ENCODE results near the gene SYT2.
"Not testable (repeated sequence)": the region's sequence is repeated elsewhere in the genome, so short reads cannot be mapped to it uniquely, and the experiment has no call there.

Gene SYT2

DNA sequence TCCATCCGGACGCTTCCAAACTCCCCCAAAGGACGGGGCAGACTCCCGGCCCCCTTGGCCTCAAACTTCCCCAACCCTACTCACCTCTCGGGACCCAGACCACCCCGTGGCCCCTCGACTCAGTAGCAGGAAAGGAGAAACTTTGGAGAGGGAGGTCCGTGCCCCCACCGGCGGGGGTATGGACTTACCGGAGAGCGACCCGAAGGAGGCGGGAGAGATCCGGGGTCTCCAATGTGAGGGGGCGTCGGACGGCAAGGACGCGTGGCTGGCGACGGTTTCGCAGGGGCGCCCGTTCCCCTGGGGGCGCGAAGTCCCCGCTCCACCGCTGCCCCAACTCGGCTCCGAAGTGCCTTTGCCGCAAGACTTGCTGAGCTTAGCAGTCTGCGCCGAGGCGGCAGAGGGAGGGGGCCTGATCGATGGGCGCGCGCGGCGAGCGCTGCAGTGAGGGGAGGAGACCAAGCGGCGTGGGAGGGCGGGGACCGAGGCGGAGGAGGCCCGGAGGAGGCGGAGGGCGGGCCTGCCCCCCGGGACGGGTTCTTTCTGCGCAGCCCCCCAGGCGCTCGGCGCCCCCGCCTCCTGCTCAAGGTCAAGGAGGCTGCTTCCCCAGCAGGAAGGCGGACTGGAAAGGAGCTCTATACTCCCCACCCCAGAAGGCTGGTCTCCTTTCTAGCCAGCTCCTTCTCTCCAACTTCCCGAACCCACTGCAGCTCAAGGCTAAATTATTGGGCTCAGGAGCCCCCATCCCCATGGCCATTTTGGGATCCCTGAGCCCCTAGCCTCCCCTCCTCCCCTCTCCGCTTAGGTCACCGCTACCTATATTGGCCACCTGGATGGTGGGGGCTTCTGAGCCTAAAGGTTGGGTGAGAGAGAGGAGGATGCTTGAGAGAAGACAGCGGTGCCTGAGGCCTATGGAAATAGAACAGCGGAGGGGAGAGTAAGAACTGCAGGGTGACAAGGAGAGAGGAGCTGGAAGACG is at the start of gene SYT2:
Gene SYT2 (minus strand): TSS at position 385 of the 976 bp plus-strand sequence. CDS start 104,682 bp downstream, outside the sequence.
- no peak for DNase-seq

DNA sequence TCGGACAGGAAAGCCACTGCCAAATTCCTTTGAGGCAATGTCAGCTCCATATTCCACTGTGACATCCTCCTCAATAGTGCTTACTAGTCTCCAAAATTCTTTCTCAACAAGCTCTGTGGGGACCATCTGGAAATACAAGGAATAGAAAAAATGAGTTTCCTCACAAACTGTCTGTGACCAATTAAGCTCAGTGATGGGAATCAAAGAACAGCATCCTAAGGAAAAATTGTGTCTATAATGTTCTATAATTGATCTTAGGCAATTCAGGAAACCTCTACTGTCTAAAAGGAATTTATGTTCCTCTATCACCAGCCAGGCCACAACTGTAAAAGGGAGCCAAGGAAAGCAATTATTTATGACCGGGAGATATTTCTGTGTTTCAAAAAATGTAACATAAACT is 46.1 kb upstream of the SYT2 start:
- no peak for DNase-seq

DNA sequence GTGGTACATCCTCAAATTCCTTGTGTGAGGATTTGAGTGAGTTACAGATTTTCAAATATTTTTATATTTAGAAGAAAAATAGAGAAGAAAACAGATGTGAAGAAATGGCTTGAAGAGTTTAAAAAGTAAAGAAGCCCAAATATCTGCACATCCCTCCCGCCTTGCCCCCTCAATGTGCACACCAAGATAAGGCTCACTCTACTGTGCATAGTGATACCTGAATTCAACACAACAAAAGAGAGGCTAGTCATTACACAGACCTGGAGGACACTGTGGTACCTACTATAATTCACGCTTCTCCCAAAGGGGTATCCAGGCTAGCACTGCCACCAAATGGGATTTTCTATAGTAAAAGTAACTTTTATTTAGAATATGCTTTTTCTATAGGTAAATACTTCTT is 44.0 kb upstream of the SYT2 start:
- no peak for DNase-seq

DNA sequence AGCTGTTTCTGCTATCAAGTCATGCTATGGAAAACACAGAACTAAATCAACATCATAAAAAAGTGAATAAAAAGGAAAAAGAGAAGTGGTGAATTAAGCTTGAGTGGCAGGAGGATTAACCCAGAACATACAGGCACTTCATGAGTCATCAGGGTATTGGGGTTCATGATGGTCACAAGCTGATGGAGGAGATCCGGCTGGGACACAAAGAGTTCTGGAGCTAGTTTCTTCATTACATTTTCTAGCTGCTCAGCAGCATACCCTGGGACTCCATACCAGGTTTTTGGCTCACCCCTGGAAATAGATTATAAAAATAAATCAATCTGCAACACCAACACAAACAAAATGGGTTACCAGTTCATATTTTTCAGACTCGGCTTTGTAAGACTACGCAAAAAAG is 42.5 kb upstream of the SYT2 start:
- DNase-seq, result no peak

DNA sequence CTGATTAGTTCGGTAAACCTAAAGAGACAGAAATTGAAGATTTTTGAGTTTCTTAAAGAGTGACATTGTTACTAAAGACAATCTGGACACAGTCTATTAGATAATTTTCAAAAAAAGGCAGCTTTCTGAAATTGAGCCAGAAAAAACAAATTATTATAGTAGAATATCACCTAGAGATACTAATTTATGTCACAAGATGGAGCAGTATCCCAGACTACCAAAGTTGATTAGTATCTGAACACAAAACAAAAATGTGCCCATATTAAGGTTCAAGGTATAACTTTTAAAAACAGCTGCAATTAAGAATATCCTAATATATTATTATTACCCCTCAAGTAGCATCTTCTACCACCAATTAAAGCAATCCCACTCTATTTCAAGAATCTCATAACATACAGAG is 40.5 kb upstream of the SYT2 start:
- DNase-seq, result no peak

DNA sequence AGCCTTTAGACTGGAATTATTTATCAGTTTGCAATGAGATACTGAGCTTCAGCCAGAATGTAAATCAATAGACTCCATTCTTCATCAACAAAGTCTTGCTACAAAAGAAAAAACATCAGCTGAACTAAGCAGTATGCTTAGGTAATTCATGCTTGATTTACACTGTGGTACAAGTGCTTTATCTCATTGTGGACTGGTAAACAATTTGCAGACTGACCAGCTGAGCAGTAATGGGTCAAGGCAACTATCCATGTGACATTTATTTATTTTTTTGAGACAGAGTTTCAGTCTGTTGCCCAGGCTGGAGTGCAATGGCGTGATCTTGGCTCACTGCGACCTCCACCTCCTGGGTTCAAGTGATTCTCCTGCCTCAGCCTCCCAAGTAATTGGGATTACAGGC is 39.8 kb upstream of the SYT2 start:
- no peak for DNase-seq

DNA sequence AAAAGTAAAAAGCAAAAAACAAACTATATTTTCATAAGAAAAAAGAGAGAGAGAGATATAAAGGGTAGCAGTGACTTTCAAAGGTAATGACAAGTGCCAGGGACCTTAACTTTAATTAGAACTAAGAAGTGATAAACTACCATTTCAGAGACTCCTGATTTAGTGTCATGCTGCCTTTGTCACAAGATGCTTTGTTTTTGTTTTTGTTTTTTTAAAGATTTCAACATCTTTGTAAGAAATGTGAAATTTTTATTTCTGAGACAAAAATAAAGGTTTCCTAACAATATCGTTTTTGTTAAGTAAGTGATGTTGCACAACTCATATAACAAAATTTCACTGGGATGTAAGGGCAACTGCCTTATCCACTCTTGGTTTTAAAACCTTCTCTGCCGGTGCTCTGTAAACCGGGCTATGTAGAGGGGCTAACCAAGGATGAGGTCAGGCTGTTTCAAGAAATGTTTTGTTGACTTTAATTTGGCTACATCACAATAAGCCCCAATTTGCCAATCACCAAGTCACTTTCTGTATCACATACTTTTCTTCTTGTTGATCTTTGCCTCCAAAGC is 35.2 kb upstream of the SYT2 start:
- no peak for DNase-seq

DNA sequence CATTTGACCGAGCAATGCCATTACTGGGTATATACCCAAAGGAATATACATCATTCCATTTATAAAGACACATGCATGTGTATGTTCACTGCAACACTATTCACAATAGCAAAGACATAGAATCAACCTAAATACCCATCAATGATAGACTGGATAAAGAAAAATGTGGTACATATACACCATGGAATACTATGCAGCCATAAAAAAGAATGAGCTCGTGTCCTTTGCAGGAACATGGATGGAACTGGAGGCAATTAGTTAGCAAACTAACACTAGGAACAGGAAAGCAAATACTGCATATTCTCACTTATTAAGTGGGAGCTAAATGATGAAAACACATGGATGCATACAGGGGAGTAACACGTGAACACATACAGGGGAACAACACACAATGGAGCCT is 34.5 kb upstream of the SYT2 start:
- not testable (repeated sequence) for DNase-seq

DNA sequence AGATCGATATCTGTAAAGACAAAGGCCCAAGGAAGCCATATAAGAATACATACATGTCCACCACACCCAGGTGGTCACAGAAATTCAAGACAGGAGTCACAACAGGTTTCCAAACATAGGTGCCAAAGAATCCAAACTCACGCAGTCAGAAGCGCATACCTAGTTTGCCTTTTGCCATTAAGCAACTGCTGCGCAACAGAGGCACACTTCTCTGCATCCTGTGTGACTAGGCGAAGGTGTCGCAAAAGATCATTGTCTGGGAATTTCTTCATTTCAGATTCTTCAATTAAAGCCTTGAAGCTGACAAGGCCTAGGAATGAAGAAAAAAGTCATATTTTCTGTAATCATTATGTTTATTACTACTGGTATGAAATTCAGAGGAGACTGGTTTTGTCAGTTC is 32.2 kb upstream of the SYT2 start:
- no peak for DNase-seq

DNA sequence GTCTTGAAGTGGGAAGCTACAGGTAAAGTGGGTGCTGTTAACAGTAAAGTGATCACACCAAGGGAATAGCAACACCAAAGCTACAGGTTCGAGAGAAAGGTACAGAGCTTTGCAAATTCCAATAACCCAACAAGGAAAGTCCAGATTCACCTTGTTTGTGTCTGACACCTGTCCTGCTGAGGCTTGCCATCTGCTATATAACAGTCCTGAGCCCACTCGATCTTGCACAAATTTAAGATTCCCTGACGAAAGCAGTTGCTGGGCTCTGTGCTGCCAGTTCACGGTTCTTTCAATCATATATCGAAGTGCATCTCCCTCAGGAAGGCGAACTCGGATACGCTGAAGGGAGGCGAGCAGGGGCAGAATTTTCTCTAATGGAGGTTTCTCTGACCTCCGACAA is 23.0 kb upstream of the SYT2 start:
- DNase-seq, result no peak

DNA sequence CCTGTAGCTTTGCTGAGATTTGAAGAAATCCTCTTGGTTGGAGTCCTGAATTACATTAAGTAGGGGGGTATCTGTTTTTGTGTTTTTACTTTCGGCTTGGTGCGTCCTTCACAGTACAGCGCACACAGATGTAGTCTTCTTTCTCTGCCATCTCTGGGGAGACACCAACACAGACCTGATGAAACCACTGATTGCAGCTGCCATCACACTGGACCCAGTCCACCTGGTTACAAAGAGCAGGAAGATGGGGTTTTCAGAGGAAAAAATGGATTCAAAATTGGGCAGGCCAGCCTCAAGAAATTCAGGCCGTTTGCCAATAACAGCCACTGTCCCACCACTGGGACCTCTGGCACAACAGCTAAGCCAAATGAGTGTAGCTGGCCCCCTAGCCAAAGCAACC is 18.7 kb upstream of the SYT2 start:
- no peak for DNase-seq

DNA sequence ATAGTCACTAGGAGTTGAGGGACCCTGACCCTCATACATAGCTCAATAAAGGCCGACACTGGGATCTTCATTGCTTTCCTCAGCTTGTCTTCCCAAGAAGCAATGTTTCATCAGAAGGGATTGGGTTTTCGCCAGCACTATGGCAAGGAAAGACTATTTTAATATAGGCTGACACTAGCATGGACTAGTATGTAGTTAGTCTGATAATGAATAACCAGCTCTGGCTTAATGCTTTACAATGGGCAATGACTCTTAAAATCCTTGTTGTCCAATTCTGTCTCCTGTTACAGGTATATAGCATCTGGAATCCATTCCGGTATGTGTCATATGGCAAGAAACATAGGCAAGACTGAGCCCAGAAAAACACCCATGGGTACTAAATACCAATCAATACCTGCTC is 15.3 kb upstream of the SYT2 start:
- no peak for DNase-seq

DNA sequence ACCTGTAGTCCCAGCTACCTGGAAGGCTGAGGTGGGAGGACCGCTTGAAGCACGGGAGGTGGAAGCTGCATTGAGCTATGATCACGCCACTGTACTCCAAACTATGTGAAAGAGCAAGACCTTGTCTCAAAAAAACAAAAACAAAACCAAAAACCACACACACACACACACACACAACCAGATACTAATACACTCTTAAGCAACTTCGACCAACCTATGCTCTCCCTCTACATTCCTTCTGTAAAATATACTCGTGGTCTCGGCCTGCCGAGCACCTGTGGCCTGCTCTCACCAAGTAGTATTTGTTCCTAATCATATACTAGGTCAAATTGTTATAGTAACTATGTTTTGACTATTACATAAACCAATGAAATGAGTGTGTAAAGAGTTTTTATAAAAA is 13.5 kb upstream of the SYT2 start:
- DNase-seq, result no peak

DNA sequence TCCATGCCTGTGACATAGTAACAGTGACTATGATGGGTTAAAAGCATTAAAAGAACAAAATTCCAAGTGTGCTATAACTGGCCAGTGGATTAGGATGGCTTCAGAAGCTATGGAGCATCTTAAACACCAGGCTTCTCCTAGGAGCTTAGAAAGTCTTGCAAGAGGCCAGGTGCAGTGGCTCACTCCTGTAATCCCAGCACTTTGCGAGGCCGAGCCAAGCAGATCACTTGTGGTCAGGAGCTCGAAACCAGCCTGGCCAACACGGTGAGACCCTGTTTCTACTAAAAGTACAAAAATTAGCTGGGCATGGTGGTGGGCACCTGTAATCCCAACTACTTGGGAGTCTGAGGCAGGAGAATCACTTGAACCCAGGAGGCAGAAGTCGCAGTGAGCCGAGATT is 12.8 kb upstream of the SYT2 start:
- not testable (repeated sequence) for DNase-seq

DNA sequence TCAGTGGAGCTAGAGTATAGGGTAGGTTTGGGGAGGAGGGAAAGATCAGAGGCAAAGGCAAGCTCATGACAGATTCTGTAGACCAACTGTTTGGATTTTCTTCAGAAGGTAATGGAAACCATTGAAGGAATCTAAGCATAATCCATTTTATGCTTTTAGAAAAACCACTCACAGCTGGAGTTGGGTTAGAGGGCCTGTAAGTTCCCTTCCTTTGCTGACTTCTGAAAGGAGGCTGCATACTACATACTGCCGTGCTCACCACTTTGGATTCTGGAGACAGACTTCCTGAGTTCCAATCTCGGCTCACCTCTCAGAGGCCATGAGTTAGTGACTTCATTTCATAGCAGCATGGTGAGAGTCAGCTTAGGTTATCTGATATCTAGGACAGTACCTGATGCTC is 6.4 kb upstream of the SYT2 start:
- DNase-seq, result no peak

DNA sequence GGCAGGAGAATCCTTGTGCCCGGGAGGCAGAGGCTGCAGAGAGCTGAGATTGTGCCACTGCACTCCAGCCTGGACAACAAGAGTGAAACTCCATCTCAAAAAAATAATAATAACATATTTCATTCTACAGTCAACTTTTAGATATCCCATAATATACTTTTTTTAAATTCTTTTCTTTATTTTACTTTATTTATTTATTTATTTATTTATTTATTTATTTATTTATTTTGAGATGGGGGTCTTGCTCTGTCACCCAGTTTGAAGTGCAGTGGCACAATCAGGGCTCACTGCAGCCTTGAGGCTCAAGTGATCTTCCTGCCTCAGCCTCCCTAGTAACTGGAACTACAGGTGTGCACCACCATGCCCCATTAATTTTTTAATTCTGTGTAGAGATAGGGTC is 3.9 kb upstream of the SYT2 start:
- DNase-seq, result not testable (repeated sequence)

DNA sequence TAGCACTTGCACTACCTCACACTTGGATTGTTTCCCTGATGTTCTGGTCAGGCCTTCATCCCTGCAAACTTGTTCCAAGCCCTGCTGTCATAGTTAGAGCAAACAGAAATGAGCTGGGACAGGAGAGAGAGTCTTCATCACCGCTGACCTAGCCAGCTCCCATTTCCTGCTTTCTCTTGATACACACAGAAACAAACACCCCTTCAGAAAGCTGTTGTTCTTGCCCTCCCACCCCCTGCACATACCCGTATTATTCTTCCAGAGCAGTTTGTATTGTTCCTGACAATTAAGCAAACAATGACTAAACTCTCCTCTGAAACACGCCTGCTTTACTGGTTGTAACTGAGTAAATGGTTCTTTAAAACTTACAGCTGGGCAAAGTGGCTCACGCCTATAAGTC is 2.9 kb upstream of the SYT2 start:
- DNase-seq, result no peak

DNA sequence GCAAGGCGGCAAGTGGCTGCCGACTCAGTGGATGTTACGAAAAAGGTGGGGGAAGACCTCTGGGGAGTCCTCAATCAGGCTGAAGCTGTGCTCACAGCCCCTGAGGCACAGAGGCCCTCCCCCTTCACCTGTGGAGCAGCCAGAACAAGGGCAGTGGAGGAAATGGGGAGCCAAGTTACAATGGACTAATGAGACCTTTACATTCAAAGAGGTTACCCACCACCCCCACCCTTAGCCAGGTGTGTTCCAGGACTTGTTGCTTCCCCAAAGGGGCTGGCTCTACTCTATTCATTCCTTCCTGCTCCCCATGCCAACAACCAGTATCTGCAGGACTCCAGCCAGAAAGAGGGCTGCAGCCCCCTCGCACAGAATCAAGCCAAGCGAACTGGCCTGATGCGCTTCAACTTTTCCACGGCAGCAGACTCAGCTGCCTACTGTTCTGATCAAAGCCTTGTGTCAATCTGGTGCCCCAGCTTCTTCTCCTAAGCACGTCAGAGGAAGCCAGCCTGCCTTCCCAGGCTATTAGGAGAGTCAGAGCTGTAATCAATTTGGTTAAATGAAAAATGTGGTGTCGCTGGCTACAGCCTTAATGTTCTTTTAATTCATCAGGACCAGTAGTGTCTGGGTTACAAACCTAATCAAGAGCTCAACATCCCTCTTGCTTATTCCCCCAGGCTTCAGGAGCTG is 1.8 kb upstream of the SYT2 start:
- DNase-seq, result no peak

DNA sequence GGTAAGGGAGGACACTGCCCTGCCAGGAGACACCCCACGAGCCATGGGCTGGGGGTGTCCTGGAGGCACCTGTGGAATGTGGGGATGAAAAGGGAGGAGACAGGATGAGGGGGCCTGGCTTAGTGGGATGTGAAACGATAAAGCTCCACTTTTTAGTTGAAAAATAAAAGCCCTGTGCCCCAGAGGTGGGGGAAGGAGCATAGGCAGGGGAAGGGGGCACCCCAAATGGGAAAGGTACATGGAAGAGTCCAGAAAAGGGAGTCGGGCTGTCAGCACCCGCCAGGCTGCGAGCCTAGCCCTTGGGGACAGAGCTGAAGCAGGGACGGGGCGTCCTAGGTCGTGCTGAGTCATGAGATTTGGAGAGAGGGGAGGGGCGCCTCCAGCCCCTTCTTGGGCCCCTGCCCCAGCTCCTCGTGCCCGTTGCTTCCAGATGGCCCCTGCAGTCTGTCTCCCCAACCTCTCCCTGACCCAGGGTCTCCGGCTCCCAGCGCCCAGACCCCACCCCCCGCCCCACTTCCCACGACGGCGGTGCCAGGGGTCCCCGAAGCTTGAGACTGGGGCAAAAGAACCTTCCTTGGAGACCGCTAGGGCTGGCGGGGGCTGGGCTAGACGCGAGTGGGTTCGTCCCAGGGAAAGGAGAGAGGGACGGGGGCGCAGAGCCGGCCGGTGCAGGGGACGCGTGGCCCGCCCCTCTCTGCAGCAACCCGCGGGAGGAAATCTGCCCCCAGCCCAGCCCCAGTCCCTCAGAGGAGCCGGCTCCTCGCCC is 795 bp downstream of the SYT2 start:
- DNase-seq, result no peak

DNA sequence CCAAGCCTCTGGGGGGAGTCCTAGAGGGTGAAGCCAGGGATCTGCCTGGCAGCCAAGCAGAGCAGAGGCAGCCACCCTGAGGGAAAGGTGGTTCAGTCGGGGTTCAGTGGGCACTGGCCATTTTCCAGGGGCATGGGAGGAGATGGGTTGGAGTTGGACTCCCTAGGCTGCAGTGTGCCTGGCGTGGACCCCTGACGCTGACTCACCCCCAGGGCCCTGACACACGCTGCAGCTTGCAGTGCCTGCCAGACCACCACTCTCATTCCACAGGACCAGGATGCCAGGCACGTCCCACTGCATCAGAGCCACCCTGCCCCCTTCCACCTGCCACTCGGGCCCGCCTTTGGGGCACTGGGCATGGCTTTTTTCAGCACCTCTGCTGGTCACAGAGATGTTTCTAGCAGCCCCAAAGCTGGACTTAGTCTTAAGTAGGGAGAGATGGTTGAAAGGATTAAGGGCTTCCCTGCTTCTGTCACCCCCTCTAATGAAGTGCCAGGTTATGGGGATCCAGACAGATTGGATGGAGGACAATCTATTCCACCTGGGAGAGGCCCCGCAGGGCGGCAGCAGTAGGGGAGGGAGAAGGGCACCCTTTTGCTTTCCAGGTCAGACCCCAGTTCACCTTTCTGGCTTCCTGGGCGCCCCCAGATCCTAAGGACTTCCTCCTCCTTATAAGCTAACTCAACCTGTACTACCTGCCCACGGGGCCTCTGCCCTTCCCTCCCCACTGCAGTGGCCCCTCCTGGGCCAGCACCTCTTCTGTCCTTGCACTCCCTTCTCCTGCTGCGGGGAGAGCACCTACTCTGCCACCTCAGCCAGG is 1.6 kb downstream of the SYT2 start:
- no peak for DNase-seq

DNA sequence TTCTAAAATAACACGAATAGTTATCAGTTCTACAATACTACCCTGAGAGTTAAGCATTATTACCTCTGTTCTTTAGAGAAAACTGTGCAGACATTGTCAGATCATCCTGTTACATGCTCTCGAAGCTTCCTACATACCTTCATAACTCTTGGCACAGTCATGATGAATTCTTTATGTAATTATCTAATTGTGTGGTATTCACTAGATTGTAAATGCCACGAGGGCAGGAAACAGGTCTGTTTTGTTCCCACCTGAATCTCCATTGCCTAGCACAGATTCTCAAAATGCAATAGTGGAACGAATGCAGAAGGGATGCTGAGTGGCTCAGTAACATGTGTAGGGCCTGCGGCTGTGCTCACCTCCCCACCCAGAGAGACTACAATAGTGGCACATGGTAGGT is 3.4 kb downstream of the SYT2 start:
- no peak for DNase-seq

DNA sequence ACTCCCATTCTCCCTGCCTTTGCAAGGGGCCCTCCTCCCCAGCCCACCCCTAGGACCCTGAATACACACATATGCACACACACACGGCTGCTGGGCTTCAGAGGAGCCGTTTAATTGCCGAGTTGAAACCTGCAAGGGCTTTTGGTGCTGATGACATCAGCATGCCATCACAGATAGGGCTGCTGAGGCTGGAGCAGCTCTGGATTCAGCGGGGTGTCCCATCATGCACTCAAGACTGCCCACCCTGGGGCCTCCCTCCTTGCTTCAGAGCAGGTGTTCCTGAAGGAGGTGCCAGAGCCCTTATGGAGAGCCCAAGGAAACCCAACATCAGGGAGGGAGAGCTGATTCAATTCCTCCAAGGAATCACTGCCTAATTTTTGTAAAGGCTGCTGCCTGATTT is 5.7 kb downstream of the SYT2 start:
- DNase-seq, result no peak
